HepG2 (cell line): ENCODE data around the gene BATF2. TPM values are rescaled to one million over a fixed set of nuclear protein-coding genes. Genes with fewer than 3 reads are reported as not detected.

Experiments
- ATAD3A ChIP-seq: sonication (generic); formaldehyde crosslinking; IDR thresholded peaks from 2 replicates; pipeline ENCODE4 v1.4.0; 2020; ENCODE audit warnings: missing genetic modification reagents
- MIXL1 ChIP-seq: IDR thresholded peaks from 2 replicates; pipeline ENCODE4 v1.6.1; 2016
- NBN ChIP-seq: fragments of 450-650 bp; conservative IDR thresholded peaks from 2 replicates; pipeline ENCODE4 v1.6.1; 2017
- NCOA1 ChIP-seq: sonication (generic); formaldehyde crosslinking; IDR thresholded peaks from 2 replicates; pipeline ENCODE4 v1.9.0; 2021; ENCODE audit warnings: missing genetic modification reagents
- SCMH1 ChIP-seq: sonication (generic); formaldehyde crosslinking; IDR thresholded peaks from 2 replicates; pipeline ENCODE4 v1.9.0; 2021; ENCODE audit warnings: missing genetic modification reagents, mild to moderate bottlenecking, borderline replicate concordance
- SIN3B ChIP-seq: fragments of 150-350 bp; IDR thresholded peaks from 2 replicates; pipeline ENCODE4 v1.6.1; 2014; ENCODE audit warnings: low read length
- SKI ChIP-seq: fragments of 450-650 bp; IDR thresholded peaks from one replicate; pipeline ENCODE4 v1.6.1; 2018; ENCODE audit warnings: mild to moderate bottlenecking; ENCODE audit not compliant: partially characterized antibody
- ZNF124 ChIP-seq: sonication (generic); formaldehyde crosslinking; IDR thresholded peaks from 2 replicates; pipeline ENCODE4 v1.4.0; 2020; ENCODE audit warnings: missing genetic modification reagents
- ZNF225 ChIP-seq: sonication (generic); formaldehyde crosslinking; IDR thresholded peaks from 2 replicates; pipeline ENCODE4 v1.4.0; 2020; ENCODE audit warnings: mild to moderate bottlenecking, missing genetic modification reagents
- ZNF468 ChIP-seq: sonication (generic); formaldehyde crosslinking; IDR thresholded peaks from 2 replicates; pipeline ENCODE4 v1.8.0; 2022; ENCODE audit warnings: mild to moderate bottlenecking, moderate library complexity, missing genetic modification reagents
- ZNF564 ChIP-seq: sonication (generic); formaldehyde crosslinking; IDR thresholded peaks from 2 replicates; pipeline ENCODE4 v1.8.1; 2023; ENCODE audit warnings: mild to moderate bottlenecking, missing genetic modification reagents
- ZNF589 ChIP-seq: sonication (generic); formaldehyde crosslinking; conservative IDR thresholded peaks from 2 replicates; pipeline ENCODE4 v1.8.0; 2022; ENCODE audit warnings: mild to moderate bottlenecking, moderate library complexity, missing genetic modification reagents
- polyA plus RNA-seq, 8 experiments: library from polyadenylated mRNA; depleted of rRNA in 3 of 8; stranded (reverse) in 7 of 8; unstranded in 1 of 8; fragments of >200 nt; fragmentation: Illumina TruSeq in 4 of 8; extraction: Trizol in 4 of 8; gene quantifications; 2 replicates each; pipeline versions ENCODE4 v1.2.1 to v1.2.3, GENCODE V29; 2011 to 2016; ENCODE audit warnings: low read depth in 4 of 8, missing spikeins in 1 of 8, mixed read lengths in 1 of 8; ENCODE audit not compliant: insufficient read depth in 1 of 8
- total RNA-seq, 5 experiments: library from RNA; depleted of rRNA; stranded (reverse); fragments of >200 nt; fragmentation: Illumina TruSeq; extraction: Trizol; gene quantifications; 2 replicates each; pipeline ENCODE4 v1.2.3, GENCODE V29; 2016; ENCODE audit warnings: low read depth in 1 of 5
- TF ChIP-seq, protein P1 (sequence below): sonication (generic); formaldehyde crosslinking; IDR thresholded peaks from 2 replicates; pipeline ENCODE4 v1.4.0; 2020; ENCODE audit warnings: mild to moderate bottlenecking, missing genetic modification reagents
- TF ChIP-seq, protein P2 (sequence below): sonication (generic); formaldehyde crosslinking; IDR thresholded peaks from 2 replicates; pipeline ENCODE4; 2020; ENCODE audit warnings: missing genetic modification reagents, mild to moderate bottlenecking, borderline replicate concordance
- TF ChIP-seq, protein P3 (sequence below): IDR thresholded peaks from 2 replicates; pipeline ENCODE4 v1.6.1; 2016; ENCODE audit warnings: mild to moderate bottlenecking, missing biosample characterization, missing genetic modification reagents
- TF ChIP-seq, protein P4 (sequence below): sonication (generic); formaldehyde crosslinking; conservative IDR thresholded peaks from 2 replicates; pipeline ENCODE4 v1.4.0; 2020; ENCODE audit warnings: missing genetic modification reagents
- TF ChIP-seq, protein P5 (sequence below): sonication (generic); formaldehyde crosslinking; IDR thresholded peaks from 2 replicates; pipeline ENCODE4 v1.4.0; 2020; ENCODE audit warnings: missing genetic modification reagents, borderline replicate concordance
- TF ChIP-seq, protein P6 (sequence below): IDR thresholded peaks from 2 replicates; pipeline ENCODE4 v1.6.1; 2018; ENCODE audit warnings: missing genetic modification reagents

Gene BATF2
- total and polyA plus RNA-seq, 2 of the 13 experiments (the other 11 are each of a cell fraction or from before 2014, with no cell fraction given): 2.8 to 3.9 TPM

DNA sequence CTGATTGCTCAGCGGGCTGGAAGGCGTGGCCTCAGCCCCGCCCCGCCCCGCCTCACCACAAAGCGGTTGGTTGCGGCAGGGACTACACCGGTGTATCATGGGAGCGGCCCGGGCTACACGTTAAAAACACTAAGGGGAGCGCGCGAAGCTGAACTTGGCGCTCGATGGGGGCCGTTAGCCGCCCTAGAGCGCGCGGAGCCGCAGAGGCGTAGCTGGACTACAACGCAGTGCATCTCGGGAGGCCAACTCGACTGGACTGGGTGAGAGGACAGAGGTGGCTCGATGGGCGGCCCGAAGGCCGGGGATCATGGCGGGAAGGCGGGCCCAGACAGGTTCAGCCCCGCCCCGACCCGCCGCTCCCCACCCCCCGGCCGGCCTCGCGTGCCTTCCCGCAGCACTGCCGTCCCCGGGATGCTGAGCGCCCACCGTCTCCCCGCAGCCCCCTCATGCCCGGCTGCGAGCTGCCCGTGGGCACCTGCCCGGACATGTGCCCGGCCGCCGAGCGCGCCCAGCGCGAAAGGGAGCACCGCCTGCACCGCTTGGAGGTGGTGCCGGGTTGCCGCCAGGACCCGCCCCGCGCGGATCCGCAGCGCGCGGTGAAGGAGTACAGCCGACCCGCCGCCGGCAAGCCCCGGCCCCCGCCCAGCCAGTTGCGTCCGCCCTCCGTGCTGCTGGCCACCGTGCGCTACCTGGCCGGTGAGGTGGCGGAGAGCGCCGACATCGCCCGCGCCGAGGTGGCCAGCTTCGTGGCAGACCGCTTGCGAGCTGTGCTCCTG, 44.3 kb upstream of the BATF2 start, which contains the start of gene SAC3D1 (continued):
- TF ChIP-seq, protein P1, sequence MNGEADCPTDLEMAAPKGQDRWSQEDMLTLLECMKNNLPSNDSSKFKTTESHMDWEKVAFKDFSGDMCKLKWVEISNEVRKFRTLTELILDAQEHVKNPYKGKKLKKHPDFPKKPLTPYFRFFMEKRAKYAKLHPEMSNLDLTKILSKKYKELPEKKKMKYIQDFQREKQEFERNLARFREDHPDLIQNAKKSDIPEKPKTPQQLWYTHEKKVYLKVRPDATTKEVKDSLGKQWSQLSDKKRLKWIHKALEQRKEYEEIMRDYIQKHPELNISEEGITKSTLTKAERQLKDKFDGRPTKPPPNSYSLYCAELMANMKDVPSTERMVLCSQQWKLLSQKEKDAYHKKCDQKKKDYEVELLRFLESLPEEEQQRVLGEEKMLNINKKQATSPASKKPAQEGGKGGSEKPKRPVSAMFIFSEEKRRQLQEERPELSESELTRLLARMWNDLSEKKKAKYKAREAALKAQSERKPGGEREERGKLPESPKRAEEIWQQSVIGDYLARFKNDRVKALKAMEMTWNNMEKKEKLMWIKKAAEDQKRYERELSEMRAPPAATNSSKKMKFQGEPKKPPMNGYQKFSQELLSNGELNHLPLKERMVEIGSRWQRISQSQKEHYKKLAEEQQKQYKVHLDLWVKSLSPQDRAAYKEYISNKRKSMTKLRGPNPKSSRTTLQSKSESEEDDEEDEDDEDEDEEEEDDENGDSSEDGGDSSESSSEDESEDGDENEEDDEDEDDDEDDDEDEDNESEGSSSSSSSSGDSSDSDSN: peak; percentile 90
- no peak for TF ChIP-seq SCMH1
- TF ChIP-seq ATAD3A (CRISPR knock-in tag): no peak
- no peak for TF ChIP-seq NCOA1 (CRISPR knock-in tag)
- TF ChIP-seq, protein P2, sequence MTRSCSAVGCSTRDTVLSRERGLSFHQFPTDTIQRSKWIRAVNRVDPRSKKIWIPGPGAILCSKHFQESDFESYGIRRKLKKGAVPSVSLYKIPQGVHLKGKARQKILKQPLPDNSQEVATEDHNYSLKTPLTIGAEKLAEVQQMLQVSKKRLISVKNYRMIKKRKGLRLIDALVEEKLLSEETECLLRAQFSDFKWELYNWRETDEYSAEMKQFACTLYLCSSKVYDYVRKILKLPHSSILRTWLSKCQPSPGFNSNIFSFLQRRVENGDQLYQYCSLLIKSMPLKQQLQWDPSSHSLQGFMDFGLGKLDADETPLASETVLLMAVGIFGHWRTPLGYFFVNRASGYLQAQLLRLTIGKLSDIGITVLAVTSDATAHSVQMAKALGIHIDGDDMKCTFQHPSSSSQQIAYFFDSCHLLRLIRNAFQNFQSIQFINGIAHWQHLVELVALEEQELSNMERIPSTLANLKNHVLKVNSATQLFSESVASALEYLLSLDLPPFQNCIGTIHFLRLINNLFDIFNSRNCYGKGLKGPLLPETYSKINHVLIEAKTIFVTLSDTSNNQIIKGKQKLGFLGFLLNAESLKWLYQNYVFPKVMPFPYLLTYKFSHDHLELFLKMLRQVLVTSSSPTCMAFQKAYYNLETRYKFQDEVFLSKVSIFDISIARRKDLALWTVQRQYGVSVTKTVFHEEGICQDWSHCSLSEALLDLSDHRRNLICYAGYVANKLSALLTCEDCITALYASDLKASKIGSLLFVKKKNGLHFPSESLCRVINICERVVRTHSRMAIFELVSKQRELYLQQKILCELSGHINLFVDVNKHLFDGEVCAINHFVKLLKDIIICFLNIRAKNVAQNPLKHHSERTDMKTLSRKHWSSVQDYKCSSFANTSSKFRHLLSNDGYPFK (CRISPR knock-in tag): peak; percentile 82; the same call in 1 of the 2 replicates
- TF ChIP-seq, protein P3, sequence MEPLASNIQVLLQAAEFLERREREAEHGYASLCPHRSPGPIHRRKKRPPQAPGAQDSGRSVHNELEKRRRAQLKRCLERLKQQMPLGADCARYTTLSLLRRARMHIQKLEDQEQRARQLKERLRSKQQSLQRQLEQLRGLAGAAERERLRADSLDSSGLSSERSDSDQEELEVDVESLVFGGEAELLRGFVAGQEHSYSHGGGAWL (CRISPR knock-in tag): peak; percentile 45; the same call in 1 of the 2 replicates
- 0 out of 2 replicates have a peak, but pooled peaks have one; percentile 41 for TF ChIP-seq ZNF589 (CRISPR knock-in tag)
- no peak for TF ChIP-seq NBN
- TF ChIP-seq, protein P4, sequence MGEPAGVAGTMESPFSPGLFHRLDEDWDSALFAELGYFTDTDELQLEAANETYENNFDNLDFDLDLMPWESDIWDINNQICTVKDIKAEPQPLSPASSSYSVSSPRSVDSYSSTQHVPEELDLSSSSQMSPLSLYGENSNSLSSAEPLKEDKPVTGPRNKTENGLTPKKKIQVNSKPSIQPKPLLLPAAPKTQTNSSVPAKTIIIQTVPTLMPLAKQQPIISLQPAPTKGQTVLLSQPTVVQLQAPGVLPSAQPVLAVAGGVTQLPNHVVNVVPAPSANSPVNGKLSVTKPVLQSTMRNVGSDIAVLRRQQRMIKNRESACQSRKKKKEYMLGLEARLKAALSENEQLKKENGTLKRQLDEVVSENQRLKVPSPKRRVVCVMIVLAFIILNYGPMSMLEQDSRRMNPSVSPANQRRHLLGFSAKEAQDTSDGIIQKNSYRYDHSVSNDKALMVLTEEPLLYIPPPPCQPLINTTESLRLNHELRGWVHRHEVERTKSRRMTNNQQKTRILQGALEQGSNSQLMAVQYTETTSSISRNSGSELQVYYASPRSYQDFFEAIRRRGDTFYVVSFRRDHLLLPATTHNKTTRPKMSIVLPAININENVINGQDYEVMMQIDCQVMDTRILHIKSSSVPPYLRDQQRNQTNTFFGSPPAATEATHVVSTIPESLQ: no peak
- TF ChIP-seq MIXL1 (CRISPR knock-in tag): no peak
- TF ChIP-seq ZNF468 (CRISPR knock-in tag): peak; percentile 75; the same call in 1 of the 2 replicates
- TF ChIP-seq, protein P5, sequence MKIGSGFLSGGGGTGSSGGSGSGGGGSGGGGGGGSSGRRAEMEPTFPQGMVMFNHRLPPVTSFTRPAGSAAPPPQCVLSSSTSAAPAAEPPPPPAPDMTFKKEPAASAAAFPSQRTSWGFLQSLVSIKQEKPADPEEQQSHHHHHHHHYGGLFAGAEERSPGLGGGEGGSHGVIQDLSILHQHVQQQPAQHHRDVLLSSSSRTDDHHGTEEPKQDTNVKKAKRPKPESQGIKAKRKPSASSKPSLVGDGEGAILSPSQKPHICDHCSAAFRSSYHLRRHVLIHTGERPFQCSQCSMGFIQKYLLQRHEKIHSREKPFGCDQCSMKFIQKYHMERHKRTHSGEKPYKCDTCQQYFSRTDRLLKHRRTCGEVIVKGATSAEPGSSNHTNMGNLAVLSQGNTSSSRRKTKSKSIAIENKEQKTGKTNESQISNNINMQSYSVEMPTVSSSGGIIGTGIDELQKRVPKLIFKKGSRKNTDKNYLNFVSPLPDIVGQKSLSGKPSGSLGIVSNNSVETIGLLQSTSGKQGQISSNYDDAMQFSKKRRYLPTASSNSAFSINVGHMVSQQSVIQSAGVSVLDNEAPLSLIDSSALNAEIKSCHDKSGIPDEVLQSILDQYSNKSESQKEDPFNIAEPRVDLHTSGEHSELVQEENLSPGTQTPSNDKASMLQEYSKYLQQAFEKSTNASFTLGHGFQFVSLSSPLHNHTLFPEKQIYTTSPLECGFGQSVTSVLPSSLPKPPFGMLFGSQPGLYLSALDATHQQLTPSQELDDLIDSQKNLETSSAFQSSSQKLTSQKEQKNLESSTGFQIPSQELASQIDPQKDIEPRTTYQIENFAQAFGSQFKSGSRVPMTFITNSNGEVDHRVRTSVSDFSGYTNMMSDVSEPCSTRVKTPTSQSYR (CRISPR knock-in tag): peak; percentile 45; the same call in 1 of the 2 replicates
- TF ChIP-seq, protein P6, sequence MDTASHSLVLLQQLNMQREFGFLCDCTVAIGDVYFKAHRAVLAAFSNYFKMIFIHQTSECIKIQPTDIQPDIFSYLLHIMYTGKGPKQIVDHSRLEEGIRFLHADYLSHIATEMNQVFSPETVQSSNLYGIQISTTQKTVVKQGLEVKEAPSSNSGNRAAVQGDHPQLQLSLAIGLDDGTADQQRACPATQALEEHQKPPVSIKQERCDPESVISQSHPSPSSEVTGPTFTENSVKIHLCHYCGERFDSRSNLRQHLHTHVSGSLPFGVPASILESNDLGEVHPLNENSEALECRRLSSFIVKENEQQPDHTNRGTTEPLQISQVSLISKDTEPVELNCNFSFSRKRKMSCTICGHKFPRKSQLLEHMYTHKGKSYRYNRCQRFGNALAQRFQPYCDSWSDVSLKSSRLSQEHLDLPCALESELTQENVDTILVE (CRISPR knock-in tag): peak; percentile 47
- no peak for TF ChIP-seq SIN3B
- TF ChIP-seq ZNF225 (CRISPR knock-in tag): no peak
- TF ChIP-seq ZNF124 (CRISPR knock-in tag): 0 out of 2 replicates have a peak, but pooled peaks have one; percentile 13
- peak; percentile 19 for TF ChIP-seq SKI
- no peak for TF ChIP-seq ZNF564 (CRISPR knock-in tag)
